Transverse colon (tissue), 4 donors: Measurements from ENCODE around the gene RNF38. TPM values are rescaled to one million over a fixed set of nuclear protein-coding genes. Genes with fewer than 3 reads are reported as not detected.

Source experiments
- DNase-seq: peaks from one replicate; pipeline ENCODE4 v3.0.0-alpha.2; 2019
- H3K27ac ChIP-seq, 4 donors: fragments of 200-600 bp; sonication (generic); 2 replicates each; pipeline ENCODE4 v1.5.1; 2016 to 2018; ENCODE audit warnings: inconsistent platforms in 4 of 4
- H3K27me3 ChIP-seq: fragments of 200-600 bp; sonication (generic); 2 replicates; pipeline ENCODE4 v1.5.1; 2017; ENCODE audit warnings: inconsistent platforms
- H3K36me3 ChIP-seq, 4 donors: fragments of 200-600 bp; sonication (generic); 2 replicates each; pipeline ENCODE4 v1.5.1; 2017 to 2019; ENCODE audit warnings: inconsistent platforms in 4 of 4
- H3K4me1 ChIP-seq, 4 donors: fragments of 200-600 bp; sonication (generic); 2 replicates each; pipeline ENCODE4 v1.5.1; 2017 to 2020; ENCODE audit warnings: inconsistent platforms in 4 of 4
- H3K4me3 ChIP-seq, 4 donors: fragments of 200-600 bp; sonication (generic); 1 replicate in 1 of 4; 2 replicates in 3 of 4; pipeline versions ENCODE4 v1.5.1 to v1.6.1; 2017 to 2019; ENCODE audit warnings: inconsistent platforms in 4 of 4
- H3K9me3 ChIP-seq, 2 donors: fragments of 200-600 bp; sonication (generic); 2 replicates each; pipeline ENCODE4 v1.5.1; 2017 to 2019; ENCODE audit warnings: inconsistent platforms in 2 of 2
- EP300 ChIP-seq: sonication (generic); formaldehyde crosslinking; IDR thresholded peaks from one replicate; pipeline ENCODE4 v1.6.1; 2017; ENCODE audit warnings: antibody characterized with exemption, low read depth
- POLR2A ChIP-seq: fragments of 450-650 bp; IDR thresholded peaks from one replicate; pipeline ENCODE4 v1.6.1; 2016; ENCODE audit warnings: antibody characterized with exemption, mild to moderate bottlenecking, moderate library complexity
- POLR2AphosphoS5 ChIP-seq, 3 donors: sonication (generic); formaldehyde crosslinking; IDR thresholded peaks; one replicate each; pipeline ENCODE4 v1.6.1; 2016; ENCODE audit warnings: antibody characterized with exemption in 3 of 3
- WGBS, 2 donors: methylation state at CpG; one replicate each; pipeline ENCODE4 v1.1.5; 2018; ENCODE audit warnings: low coverage in 1 of 2; 5-methylcytosine and 5-hydroxymethylcytosine counted together
- in situ Hi-C, 4 donors: fragments of 200-750 bp; cut with MboI; loops; one replicate each; pipeline versions ENCODE4 v1.15.0 to v1.15.1; 2017; ENCODE audit warnings: low sequenced_read_pairs in 3 of 4, low pct_ligation_motif_present in 1 of 4, low pct_unique_long_range_greater_than_20kb in 1 of 4
- intact Hi-C: fragments of 100-400 bp; cut with DNase I; formaldehyde crosslinking; loops from one replicate; pipeline ENCODE4 v1.15.1; 2023; ENCODE audit warnings: low total_unique reads
- total RNA-seq, 4 donors: library from RNA; depleted of rRNA; stranded (reverse); fragments of >200 nt; gene quantifications; one replicate each; pipeline ENCODE4 v1.1.0, GENCODE V29; 2016
- TF ChIP-seq, protein P1 (sequence below), 5 experiments: fragments of 200-600 bp in 3 of 5; fragments of 450-650 bp in 2 of 5; sonication (generic) in 3 of 5; IDR thresholded peaks; 1 replicate in 2 of 5; 2 replicates in 3 of 5; pipeline ENCODE4 v1.5.1; 2016 to 2017; ENCODE audit warnings: antibody characterized with exemption in 5 of 5, inconsistent platforms in 3 of 5, mild to moderate bottlenecking in 2 of 5, moderate library complexity in 1 of 5

RNF38 gene
- total RNA-seq, 4 donors from 2014 or later = 13.8 to 86.8 (median 25.1) TPM

DNA sequence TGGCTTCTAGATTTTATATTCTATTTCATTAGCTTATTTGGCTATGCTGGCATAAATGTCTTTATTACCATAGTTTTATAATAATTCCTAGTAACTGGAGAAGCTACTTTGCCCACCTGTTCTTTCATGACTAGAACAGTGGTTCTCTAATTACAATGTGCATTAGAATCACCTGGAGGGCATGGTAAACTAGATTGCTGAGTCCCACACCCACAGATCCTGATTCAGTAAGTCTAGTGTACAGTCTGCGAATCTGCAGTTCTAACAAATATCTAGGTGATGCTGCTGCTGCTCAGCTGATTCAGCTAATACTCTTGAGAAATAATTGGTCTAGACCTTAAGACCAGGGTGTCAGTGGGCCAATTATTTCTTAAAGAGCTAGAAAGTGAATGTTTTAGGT lies 35.5 kb downstream of the RNF38 start:
- no peak overlapping the region for H3K27ac ChIP-seq

GRCh38 chr9:36363448-36363847 lies 36.6 kb downstream of the RNF38 start:
- no peaks in the 10 kb centered on the region for H3K27me3 ChIP-seq

More for the DNA sequence above, 35.5 kb downstream of the RNF38 start:
- Histone ChIP-seq H3K4me3 (no peak overlapping the region), H3K36me3 (peaks cover 0 to 44% (median 11%) of the 10 kb centered on the region in 4 donors), H3K9me3 (no peaks in the 10 kb centered on the region), H3K27me3 (no peaks in the 10 kb centered on the region), H3K4me1 (no peaks in the 10 kb centered on the region)
- TF ChIP-seq POLR2AphosphoS5 (IDR thresholded peaks at IDR 0.05) (no peak), EP300 (no peak), POLR2A (no peak)
- TF ChIP-seq, protein P1, sequence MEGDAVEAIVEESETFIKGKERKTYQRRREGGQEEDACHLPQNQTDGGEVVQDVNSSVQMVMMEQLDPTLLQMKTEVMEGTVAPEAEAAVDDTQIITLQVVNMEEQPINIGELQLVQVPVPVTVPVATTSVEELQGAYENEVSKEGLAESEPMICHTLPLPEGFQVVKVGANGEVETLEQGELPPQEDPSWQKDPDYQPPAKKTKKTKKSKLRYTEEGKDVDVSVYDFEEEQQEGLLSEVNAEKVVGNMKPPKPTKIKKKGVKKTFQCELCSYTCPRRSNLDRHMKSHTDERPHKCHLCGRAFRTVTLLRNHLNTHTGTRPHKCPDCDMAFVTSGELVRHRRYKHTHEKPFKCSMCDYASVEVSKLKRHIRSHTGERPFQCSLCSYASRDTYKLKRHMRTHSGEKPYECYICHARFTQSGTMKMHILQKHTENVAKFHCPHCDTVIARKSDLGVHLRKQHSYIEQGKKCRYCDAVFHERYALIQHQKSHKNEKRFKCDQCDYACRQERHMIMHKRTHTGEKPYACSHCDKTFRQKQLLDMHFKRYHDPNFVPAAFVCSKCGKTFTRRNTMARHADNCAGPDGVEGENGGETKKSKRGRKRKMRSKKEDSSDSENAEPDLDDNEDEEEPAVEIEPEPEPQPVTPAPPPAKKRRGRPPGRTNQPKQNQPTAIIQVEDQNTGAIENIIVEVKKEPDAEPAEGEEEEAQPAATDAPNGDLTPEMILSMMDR (IDR thresholded peaks at IDR 0.05) = no peak
- 93 to 100% methylated on average over 1 of the region's 1 CpG for WGBS, 2 donors
- no peak for DNase-seq
- in situ Hi-C loops = no loop called here
- intact Hi-C loops = no loop called here

DNA sequence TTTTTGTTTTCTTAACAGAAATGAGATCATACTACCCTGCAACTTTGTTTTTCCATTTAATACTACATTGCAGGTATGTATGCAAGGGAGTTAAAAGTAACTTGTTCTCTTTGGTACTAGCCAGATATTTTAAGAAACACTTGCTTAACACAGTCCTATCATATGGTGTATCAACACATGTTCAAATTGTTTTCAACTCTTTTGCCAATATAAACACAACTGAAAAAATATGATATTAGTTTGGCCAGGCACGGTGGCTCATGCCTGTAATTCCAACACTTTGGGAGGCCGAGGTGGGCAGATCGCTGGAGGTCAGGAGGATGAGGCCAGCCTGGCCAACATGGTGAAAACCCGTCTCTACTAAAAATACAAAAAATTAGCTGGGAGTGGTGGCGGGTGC lies 41.6 kb downstream of the RNF38 start:
- intact Hi-C loops (no loop called here), in situ Hi-C loops (no loop called here)
- Histone ChIP-seq H3K4me1 (no peaks in the 10 kb centered on the region), H3K27ac (no peak overlapping the region), H3K4me3 (no peak overlapping the region), H3K36me3 (peaks cover 0 to 19% (median 8%) of the 10 kb centered on the region in 4 donors), H3K27me3 (no peaks in the 10 kb centered on the region), H3K9me3 (no peaks in the 10 kb centered on the region)
- WGBS, 2 donors = 86 to 90% methylated on average over 5 of the region's 5 CpGs
- TF ChIP-seq, protein P1 (IDR thresholded peaks at IDR 0.05) = no peak
- no peak for TF ChIP-seq EP300
- TF ChIP-seq POLR2A = no peak
- no peak for TF ChIP-seq POLR2AphosphoS5 (IDR thresholded peaks at IDR 0.05)
- no peak for DNase-seq

More at GRCh38 chr9:36363448-36363847, 36.6 kb downstream of the RNF38 start:
- 95% methylated on average over 3 of the region's 3 CpGs; no CpG with 5 or more reads in 1 of the 2 donors for WGBS, 2 donors
- in situ Hi-C loops = no loop called here
- no peak overlapping the region for H3K4me3 ChIP-seq
- DNase-seq = no peak
- H3K36me3 ChIP-seq = peaks cover 0 to 33% (median 5%) of the 10 kb centered on the region in 4 donors
- intact Hi-C loops = no loop called here
- H3K4me1 ChIP-seq = no peaks in the 10 kb centered on the region
- TF ChIP-seq, protein P1 (IDR thresholded peaks at IDR 0.05) = no peak
- TF ChIP-seq EP300 = no peak
- TF ChIP-seq POLR2AphosphoS5 (IDR thresholded peaks at IDR 0.05) = no peak
- no peak for TF ChIP-seq POLR2A
- H3K9me3 ChIP-seq = no peaks in the 10 kb centered on the region
- no peak overlapping the region for H3K27ac ChIP-seq

- TF ChIP-seq POLR2AphosphoS5 (IDR thresholded peaks at IDR 0.05) (no peak), EP300 (no peak), POLR2A (no peak)
- TF ChIP-seq, protein P1 (IDR thresholded peaks at IDR 0.05) = no peak
- H3K4me3 ChIP-seq = no peak overlapping the region
- 60 to 64% methylated on average over 1 of the region's 1 CpG for WGBS, 2 donors
- intact Hi-C loops = no loop called here
- in situ Hi-C loops = no loop called here
- DNase-seq = no peak
- H3K27me3 ChIP-seq = no peaks in the 10 kb centered on the region
- no peak overlapping the region for H3K27ac ChIP-seq
- H3K4me1 ChIP-seq = no peaks in the 10 kb centered on the region
- peaks cover 0 to 25% (median 10%) of the 10 kb centered on the region in 4 donors for H3K36me3 ChIP-seq
- H3K9me3 ChIP-seq = no peaks in the 10 kb centered on the region
Measured at GRCh38 chr9:36357639-36358038, 42.4 kb downstream of the RNF38 start.
